DMS53 (cell line): ENCODE measurements around the gene BORCS5.
"Not testable (repeated sequence)": the region's sequence is repeated elsewhere in the genome, so short reads cannot be mapped to it uniquely, and the experiment has no call there.

Experiments
- DNase-seq: peaks from one replicate; lab custom pipeline; 2025; lab: John Stamatoyannopoulos, UW

The BORCS5 gene

GRCh38 chr12:12356896-12357718 lies at the start of gene BORCS5:
Gene BORCS5, plus strand, starts transcription at chr12:12357078. Its CDS starts 374 bp downstream, at chr12:12357452.
- DNase-seq, result peak; percentile 100

GRCh38 chr12:12310695-12311094 lies 46.2 kb upstream of the BORCS5 start:
- DNase-seq, result not testable (repeated sequence)

GRCh38 chr12:12315838-12316237 lies 41.0 kb upstream of the BORCS5 start:
- DNase-seq, result no peak

GRCh38 chr12:12319451-12320183 lies 37.3 kb upstream of the BORCS5 start:
- DNase-seq, result no peak

- DNase-seq, result no peak
Measured at GRCh38 chr12:12323118-12323517, 33.8 kb upstream of the BORCS5 start.

GRCh38 chr12:12323591-12323990 lies 33.3 kb upstream of the BORCS5 start:
- no peak for DNase-seq

- no peak for DNase-seq
Measured at GRCh38 chr12:12326262-12326661, 30.6 kb upstream of the BORCS5 start.

- DNase-seq, result peak; percentile 94
Measured at GRCh38 chr12:12327802-12328201, 29.1 kb upstream of the BORCS5 start.

GRCh38 chr12:12331244-12331771 lies 25.6 kb upstream of the BORCS5 start:
- no peak for DNase-seq

GRCh38 chr12:12331896-12332295 lies 25.0 kb upstream of the BORCS5 start:
- DNase-seq, result peak; percentile 97

- DNase-seq, result peak; percentile 100
Measured at GRCh38 chr12:12333407-12334366, 23.2 kb upstream of the BORCS5 start.

GRCh38 chr12:12334367-12335040 lies 22.4 kb upstream of the BORCS5 start:
- peak; percentile 96 for DNase-seq

GRCh38 chr12:12336049-12336411 lies 20.8 kb upstream of the BORCS5 start:
- peak; percentile 97 for DNase-seq

GRCh38 chr12:12336511-12336910 lies 20.4 kb upstream of the BORCS5 start:
- peak; percentile 56 for DNase-seq

GRCh38 chr12:12338527-12339168 lies 18.2 kb upstream of the BORCS5 start:
- no peak for DNase-seq

GRCh38 chr12:12349711-12350665 lies 6.9 kb upstream of the BORCS5 start, which contains the start of gene MANSC1:
Gene MANSC1, minus strand, starts transcription at chr12:12350242. Its CDS starts 6,928 bp downstream, at chr12:12343314.
- peak; percentile 96 for DNase-seq

GRCh38 chr12:12350868-12351463 lies 5.9 kb upstream of the BORCS5 start:
- peak; percentile 62 for DNase-seq

GRCh38 chr12:12351468-12352185 lies 5.3 kb upstream of the BORCS5 start:
- not testable (repeated sequence) for DNase-seq
